GM18520 (cell line): ENCODE data around the gene CTIF.

Experiments
- ATAC-seq: cut with Tn5 transposase; IDR thresholded peaks from one replicate; pipeline ENCODE4 v1.9.1; 2021; ENCODE audit not compliant: unreplicated experiment

CTIF gene

GRCh38 chr18:48662011-48662661, 123.3 kb downstream of the CTIF start:
- no peak for ATAC-seq

- no peak for ATAC-seq
Observed at GRCh38 chr18:48663096-48663930, 124.5 kb downstream of the CTIF start.

- ATAC-seq = no peak
Observed at GRCh38 chr18:48663931-48664847, 125.4 kb downstream of the CTIF start.

GRCh38 chr18:48665654-48666053, 126.8 kb downstream of the CTIF start:
- ATAC-seq = no peak

- no peak for ATAC-seq
Observed at GRCh38 chr18:48666613-48667012, 127.8 kb downstream of the CTIF start.

- ATAC-seq = peak; percentile 51
Observed at GRCh38 chr18:48667276-48668254, 128.7 kb downstream of the CTIF start.

GRCh38 chr18:48668466-48669179, 129.8 kb downstream of the CTIF start:
- ATAC-seq = no peak

- no peak for ATAC-seq
Observed at GRCh38 chr18:48669180-48669675, 130.4 kb downstream of the CTIF start.

- no peak for ATAC-seq
Observed at GRCh38 chr18:48669991-48670750, 131.3 kb downstream of the CTIF start.

- no peak for ATAC-seq
Observed at GRCh38 chr18:48670751-48671560, 132.1 kb downstream of the CTIF start.

GRCh38 chr18:48671561-48671945, 132.7 kb downstream of the CTIF start:
- no peak for ATAC-seq

- no peak for ATAC-seq
Observed at GRCh38 chr18:48672671-48673340, 134.0 kb downstream of the CTIF start.

- no peak for ATAC-seq
Observed at GRCh38 chr18:48673456-48673852, 134.6 kb downstream of the CTIF start.

GRCh38 chr18:48673853-48674721, 135.3 kb downstream of the CTIF start:
- ATAC-seq = no peak

- no peak for ATAC-seq
Observed at GRCh38 chr18:48674758-48675351, 136.0 kb downstream of the CTIF start.

GRCh38 chr18:48675352-48675761, 136.5 kb downstream of the CTIF start:
- ATAC-seq = no peak
